Hypothalamus (tissue), 51 donors: ENCODE measurements around the gene SLAMF7.
"Not testable (repeated sequence)": the region's sequence is repeated elsewhere in the genome, so short reads cannot be mapped to it uniquely, and the experiment has no call there.

Experiments used
- DNase-seq, 51 donors: peaks; one replicate each; lab custom pipeline; 2025; lab: John Stamatoyannopoulos, UW

Gene SLAMF7, protein sequence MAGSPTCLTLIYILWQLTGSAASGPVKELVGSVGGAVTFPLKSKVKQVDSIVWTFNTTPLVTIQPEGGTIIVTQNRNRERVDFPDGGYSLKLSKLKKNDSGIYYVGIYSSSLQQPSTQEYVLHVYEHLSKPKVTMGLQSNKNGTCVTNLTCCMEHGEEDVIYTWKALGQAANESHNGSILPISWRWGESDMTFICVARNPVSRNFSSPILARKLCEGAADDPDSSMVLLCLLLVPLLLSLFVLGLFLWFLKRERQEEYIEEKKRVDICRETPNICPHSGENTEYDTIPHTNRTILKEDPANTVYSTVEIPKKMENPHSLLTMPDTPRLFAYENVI

DNA sequence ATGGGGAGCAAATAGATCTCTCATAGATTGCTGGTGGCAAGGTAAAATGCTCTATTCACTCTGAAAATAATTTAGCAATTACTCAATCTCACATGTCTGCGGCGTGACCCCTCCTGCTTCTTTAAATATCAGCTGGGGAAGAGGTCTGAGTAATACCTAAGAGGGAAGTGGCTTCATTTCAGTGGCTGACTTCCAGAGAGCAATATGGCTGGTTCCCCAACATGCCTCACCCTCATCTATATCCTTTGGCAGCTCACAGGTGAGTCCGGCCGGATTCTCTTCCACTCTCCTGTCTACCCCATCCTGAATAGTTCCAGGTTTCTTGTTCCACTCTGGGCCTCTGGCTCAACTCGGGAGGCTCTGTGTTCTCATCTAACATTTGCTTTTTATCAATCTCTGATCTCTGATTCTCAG, at the start of gene SLAMF7:
TSS of gene SLAMF7 (plus strand) at position 150 of the 414 bp plus-strand sequence. CDS start at position 205, 55 bp downstream.
- DNase-seq: no peak

DNA sequence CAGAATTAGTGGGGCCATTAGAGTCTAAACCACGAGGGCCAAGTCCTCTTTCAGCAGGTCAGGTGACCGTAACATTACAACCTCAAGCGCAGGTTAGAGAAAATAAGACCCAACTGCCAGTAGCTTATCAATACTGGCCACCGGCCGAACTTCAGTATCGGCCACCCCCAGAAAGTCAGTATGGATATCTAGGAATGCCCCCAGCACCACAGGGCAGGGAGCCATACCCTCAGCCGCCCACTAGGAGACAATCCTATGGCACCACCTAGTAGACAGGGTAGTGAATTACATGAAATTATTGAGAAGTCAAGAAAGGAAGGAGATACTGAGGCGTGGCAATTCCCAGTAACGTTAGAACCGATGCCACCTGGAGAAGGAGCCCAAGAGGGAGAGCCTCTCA, 46.7 kb upstream of the SLAMF7 start:
- not testable (repeated sequence) for DNase-seq

DNA sequence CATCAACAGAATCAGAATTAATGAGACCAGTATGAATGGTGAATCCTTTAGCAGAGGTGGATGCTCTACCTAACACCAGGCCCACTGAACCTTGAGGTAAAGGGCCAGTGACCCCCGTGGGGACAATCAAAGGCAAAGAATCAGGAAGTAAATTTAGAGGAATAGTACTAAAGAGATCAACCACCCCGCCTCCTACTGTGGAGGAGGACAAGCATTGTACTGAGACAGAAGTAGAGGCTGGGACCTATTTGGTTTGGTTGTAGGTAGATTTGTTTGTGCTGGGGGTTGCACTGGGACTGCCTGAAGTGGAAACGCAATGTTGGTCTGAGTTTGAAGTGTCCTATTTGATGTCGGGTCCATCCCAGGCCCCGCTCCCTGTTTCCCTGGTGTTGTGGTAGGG, 36.9 kb upstream of the SLAMF7 start:
- no peak for DNase-seq

DNA sequence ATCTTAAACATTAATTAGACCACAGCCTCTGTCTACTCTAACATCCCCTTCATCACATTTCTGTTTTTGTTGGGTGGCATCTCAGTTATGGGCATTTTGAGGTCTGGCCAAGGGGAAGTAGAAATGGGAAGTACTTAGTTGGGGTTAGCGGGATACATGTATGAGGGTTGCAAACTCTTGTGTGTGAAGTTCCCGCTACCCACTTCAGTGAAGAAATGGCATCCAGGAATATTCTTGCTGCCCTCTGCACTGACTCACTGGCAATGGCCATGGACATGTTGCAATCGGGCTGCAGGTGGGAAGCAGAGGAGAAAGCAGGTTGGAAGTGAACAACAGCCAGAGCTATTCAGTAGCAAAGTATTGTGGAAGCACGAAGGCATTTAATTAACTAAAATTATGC, 34.8 kb upstream of the SLAMF7 start:
- DNase-seq: peak in 1 of 51 donors; percentile 13

DNA sequence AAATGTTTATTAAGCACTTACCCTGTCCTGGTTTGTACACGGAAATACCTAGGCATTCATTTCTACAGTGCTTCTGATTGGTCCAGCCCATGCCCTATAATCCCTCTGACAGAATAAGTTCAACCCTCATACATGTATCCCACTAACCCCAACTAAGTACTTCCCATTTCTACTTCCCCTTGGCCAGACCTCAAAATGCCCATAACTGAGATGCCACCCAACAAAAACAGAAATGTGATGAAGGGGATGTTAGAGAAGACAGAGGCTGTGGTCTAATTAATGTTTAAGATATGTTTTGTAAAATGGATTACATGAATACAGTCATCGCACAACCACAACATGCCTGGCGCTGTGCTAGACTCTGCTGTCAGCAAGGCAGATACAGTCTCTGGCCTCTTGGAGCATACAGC, 33.8 kb upstream of the SLAMF7 start:
- not testable (repeated sequence) for DNase-seq

DNA sequence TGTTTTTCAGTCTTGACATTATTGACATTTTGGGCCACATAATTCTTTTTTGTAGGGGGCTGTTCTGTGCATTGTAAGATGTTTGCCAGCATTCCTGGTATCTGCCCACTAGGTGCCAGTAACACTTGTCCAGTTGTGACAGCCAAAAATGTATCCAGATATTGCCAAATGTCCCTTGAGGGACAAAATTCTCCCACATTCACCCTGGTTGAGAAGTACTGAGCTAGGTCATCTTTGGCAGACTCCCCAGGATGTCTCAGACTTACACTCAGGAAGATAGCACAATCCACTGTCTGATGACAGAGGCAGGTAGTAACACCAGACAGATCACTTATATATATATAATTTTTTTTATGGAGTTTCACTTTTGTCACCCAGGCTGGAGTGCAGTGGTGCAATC, 33.3 kb upstream of the SLAMF7 start:
- DNase-seq: no peak

DNA sequence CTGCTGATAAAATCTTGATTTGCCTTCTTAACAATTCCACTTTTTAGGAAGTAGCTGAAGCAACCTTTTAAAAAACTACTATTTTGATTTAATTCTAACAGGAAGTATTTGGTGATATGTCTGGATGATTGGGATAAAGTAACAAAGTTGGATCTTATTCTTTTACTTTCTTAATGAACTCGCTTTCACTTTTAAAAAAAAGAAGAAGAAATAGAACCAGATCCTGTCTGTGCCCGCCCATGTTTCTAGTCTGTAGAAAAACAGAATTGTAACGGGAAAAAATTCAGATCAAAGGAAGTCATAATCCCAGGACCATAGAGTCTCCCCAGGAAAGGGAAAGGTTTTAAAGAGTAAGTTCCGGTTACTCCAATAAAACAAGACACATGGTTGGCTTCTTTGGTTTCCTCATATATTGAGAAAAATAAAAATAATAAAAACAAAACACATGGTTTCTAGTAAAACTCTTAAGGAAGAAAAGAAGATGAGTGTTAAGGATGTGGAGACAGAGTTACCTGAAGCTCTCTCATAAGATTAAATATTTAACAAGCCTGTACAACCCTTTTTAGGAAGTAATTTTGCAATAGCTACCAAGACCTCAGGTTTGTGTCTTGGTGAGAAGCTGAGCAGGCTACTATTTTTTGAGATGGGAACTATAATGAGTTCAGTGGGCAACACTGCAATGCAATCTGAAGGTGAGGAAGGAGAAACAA, 32.4 kb upstream of the SLAMF7 start:
- DNase-seq: no peak

DNA sequence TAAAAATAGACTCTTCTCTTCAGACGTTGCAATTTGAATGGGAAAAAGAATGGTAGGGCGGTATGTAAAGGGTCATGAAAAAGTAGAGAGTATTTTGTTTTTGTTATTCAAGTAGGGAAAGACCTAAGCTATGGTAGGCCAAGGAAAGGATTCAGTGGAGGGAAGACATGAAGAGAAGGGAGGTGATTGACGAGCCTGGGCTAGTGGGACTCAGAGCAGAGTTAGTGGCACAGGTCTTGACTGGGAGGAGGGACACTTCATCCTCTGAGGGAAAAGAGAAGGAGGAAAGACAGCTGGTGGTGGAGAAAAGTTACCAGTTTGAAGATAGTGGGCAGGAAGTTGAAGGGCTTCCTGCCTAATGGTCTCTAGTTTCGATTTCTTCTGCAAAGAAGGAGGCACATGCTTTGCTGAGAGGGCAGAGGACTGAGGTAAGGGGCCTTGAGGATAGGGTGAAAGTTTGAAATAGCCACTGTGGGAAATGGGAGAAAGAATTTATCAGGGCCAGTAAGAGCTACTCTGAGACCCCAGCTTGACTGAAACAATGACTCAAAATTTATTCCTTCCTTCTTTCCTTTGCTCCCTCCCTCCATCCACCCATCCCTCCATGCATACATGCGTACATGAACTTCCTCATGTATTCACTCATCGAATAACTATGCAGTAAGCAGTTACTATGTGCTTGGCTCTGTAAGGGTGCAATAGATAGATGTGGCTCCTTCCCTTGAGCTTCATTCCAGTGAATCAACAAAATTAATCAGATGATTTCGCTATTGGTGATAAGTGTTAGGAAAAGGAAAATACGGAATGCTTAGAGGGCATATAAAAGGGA, 31.6 kb upstream of the SLAMF7 start:
- no peak for DNase-seq

DNA sequence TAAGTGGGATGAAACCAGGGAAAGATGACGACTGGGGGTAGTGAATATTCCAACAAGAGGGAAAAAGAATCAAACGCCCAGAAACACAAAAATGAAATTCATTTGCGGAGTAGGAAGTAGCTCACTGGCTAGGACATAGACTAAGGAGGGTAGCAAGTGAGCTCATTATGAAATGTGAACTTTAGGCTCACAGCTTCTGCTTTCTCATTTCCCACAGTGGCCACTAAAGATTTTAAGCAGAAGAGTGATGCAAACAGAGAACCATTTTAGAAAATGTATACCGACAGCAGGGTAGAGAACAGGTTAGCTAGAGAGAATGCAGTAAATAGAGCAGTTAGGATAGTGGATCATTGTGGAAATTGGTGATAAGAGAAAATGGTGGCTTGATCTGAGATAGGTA, 30.9 kb upstream of the SLAMF7 start:
- DNase-seq: no peak

DNA sequence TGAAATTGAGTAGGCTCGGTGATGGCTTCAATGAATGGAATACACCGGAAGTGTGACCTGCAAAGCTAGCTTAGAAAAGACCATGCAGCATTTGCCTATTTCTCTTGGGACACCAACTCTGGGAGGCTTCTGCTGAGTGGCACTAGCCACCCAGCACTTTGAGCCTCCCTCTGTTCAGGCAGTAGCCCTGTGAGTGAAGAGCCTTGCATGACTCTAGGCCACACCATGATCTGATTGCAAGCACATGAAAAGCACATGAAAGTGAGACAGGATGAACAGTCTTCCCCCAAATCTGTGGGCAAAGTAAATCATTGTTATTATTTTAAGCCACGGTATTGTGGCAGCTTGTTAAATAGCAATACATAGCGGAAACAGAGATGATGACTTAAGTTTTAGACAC, 30.2 kb upstream of the SLAMF7 start:
- no peak for DNase-seq

DNA sequence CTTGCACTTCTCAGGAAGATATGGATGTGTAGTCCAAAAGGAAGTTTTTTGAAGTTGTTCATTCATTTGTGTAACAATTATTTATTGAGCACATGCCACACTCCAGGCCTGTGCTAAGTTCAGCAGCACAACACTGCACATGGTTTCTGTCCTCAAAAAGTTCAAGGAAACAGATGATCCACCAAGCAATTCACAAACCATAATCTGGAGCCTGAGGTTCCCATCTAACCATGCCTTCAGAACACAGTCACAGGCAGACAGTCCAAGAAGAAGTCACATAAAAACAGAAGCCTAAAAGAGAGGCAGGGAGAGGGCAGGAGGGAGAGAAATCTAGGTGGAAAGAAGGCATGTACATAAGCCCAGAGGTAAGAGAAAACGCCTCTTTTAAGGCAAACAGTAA, 29.3 kb upstream of the SLAMF7 start:
- DNase-seq: no peak

DNA sequence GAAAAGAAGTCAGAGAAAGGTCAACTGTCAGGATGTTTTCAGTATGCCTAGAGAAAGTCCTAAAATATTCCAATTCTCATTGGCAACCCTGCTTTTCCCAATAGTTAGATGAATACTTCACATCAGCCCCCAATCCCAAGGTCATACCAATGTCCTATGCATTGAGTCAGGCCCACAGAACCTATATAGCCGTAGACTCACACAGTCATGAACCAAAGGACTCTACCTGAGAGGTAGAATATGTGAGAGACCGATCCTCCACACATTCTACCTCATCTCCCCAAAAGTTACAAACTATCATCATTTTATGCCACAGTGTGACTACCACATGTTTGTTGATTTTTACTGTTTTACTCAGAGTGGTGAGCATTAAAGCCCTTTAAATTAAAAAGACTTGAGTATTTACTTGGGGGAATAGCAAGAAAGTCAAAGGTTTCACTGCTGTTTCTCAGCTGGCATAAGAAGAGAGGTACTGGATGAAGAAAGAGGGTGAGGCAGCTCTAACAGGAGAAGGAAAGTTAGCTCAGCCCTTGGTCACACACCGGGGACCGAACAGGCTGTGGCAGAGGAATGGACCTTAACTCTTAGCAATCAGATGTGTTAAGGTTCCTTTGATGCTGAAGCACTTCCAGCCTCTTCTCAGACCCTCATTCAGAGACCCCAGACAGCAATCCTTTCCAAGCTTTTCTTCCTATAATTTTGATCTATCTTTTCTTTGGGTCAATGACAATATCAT, 28.4 kb upstream of the SLAMF7 start:
- no peak for DNase-seq

DNA sequence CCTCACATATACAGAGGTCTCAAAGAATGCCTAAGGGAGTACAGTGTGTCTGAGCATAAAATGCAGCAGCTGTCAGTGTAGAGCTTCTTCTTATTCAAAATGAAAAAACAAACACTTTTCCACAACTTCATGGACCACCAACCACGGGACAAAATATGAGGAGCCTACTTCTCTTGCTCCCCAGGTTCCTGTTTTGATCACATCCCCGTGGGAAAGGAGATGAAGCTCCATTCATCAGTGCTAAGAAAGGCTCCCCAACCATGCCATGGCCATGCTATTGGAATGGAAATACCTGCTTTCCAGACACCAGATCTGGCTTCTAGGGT, 27.8 kb upstream of the SLAMF7 start:
- no peak for DNase-seq

DNA sequence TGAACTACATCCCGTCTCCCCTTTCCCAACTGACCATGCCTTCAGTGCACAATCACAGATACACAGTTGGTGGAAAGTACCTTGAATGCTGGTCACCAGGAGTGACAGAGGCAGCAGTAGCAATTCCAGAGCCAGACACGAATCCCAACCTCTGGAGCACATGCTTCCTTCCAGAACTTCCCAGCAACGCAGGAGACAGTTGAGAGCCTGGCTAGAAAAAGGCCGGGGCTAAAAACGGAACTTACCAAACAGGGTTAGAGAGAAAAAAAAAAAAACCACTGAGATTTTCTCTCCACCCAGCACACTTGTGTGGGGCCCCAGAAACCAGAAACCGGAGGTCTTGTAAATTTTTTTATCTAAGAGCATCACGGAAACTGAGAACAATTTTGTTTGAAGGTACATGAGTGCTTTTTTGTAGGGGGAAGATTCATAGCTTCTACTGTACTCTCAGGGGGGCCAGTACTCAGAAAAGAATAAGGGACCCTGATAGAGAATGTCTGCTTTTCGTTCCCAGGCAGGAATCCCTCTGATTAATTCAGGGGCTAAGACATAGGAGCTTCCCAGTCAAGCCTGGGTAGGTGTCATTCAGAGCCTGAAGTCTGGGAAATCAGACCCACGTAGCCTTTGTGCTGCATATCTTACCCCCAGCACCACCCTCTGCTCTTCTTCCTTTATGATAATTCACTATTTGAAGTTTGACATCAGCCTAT, 27.3 kb upstream of the SLAMF7 start, which contains the start of gene CD48:
TSS of gene CD48 (minus strand) at position 221 of the 710 bp plus-strand sequence. CDS start at position 162, 59 bp downstream.
- DNase-seq: no peak

DNA sequence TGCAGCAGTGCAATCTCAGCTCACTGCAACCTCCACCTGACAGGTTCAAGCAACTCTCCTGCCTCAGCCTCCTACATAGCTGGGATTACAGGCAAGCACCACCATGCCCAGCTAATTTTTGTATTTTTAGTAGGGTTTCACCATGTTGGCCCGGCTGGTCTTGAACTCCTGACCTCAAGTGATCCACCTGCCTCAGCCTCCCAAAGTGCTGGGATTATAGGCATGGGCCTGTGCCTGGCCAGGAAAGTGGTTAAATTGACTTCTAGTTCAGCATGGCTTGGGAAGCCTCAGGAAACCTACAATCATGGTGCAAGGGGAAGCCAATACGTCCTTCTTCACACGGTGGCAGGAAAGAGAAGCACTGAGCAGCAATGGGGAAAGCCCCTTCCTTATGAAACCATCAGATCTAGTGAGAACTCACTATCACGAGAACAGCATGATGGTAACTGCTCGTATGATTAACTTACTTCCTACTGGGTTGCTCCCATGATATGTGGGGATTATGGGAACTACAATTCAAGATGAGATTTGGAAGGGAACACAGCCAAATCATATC, 26.4 kb upstream of the SLAMF7 start:
- peak in 1 of 51 donors; percentile 16 for DNase-seq

DNA sequence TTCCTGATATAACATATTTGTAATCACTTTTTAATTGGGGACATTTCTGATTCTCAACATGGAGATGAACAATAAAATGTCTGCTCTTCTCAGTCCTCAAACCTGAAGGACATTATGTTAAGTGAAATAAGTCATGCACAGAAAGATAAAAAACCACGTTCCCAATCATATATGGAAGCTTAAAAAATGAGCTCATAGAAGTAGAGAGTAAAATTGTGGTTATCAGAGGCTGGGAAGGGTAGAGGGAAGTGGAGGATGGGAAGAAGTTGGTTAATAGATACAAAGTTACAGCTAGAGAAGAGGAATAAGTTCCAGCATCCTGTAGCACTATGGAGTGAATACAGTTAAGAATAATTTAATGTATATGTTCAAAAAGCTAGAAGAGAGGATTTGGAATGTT, 25.9 kb upstream of the SLAMF7 start:
- DNase-seq: no peak

DNA sequence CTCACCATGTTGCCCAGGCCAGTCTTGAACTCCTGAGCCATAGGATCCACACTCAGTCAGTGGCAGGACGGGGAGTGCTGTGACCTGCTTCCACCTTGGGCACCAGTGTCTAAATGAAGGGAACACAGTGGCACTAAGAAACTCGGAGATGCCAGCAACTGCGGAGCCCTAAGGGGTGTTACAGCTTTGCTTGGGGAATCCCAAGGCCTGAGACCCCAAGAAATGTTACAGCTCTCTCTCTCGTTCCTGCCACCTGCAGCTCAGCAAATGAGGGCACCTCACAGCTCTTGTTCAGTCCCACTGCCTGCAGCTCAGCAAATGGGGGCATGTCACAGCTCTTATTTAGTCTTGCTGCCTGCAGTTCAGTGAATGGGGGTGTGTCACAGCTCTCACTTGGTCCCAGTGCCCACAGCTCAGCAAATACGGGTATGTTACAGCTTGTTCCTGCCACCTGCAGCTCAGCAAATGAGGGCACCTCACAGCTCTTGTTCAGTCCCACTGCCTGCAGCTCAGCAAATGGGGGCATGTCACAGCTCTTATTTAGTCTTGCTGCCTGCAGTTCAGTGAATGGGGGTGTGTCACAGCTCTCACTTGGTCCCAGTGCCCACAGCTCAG, 24.9 kb upstream of the SLAMF7 start:
- not testable (repeated sequence) for DNase-seq

DNA sequence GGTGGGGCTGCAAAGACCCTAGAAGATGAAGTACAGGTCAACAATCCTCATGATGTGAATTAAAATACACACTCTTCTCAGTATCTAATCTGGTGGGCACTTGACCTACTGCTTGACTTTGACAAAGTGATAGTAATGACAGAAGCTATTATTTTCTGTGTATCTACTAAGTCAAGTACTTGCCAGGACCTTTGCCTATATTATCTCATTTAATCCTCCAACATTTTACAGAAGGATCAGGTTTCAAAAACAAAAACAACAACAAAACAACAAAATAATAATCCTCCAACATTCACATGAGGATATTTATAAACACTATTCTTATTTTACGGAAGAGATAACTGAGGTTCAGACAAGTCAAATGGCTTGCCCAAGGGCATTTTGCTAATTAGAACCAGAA, 23.0 kb upstream of the SLAMF7 start:
- no peak for DNase-seq

DNA sequence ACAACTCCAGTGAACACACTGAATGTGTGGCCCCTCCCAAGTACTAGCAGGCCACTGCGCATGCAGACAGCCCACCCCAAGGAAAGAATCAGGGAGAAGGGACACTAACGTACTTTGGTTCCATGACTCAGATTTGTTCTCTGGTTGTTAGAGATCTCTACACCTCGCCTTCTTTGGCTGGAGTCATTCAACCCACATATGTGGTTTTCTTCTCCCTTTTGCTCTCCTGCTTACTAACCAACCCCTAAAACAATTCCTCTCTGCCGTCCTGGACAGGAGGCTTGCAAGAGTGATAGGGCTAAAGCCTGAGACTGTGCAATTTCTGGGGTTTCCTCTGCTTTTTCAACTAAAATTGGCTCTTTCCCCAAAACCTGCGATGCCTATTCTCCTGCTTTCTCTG, 21.7 kb upstream of the SLAMF7 start:
- DNase-seq: no peak
